NT2/D1 (cell line): ENCODE measurements around the gene SEMA3B.

ENCODE experiments used
- SUZ12 ChIP-seq: IDR thresholded peaks from 2 replicates; pipeline ENCODE4 v1.6.1; 2011; ENCODE audit not compliant: insufficient read length, insufficient read depth; ENCODE audit errors: extremely low read depth
- YY1 ChIP-seq: IDR thresholded peaks from 2 replicates; pipeline ENCODE4 v1.6.1; 2011; ENCODE audit not compliant: insufficient read length, insufficient read depth
- ZNF274 ChIP-seq: IDR thresholded peaks from 2 replicates; pipeline ENCODE4 v1.6.1; 2011; ENCODE audit warnings: mild to moderate bottlenecking, low read depth, low read length

- TF ChIP-seq YY1 (no peak), SUZ12 (no peak), ZNF274 (no peak)
Observed at GRCh38 chr3:50233176-50233575, 35.8 kb upstream of the SEMA3B start.
